ENCODE measurements around the gene KRTAP9-9. TPM values are rescaled to one million over a fixed set of nuclear protein-coding genes. Genes with fewer than 3 reads are reported as not detected.

The KRTAP9-9 gene
- total and polyA plus RNA-seq, 9 of the 15 experiments (the other 6 are each of a cell fraction or from before 2014, with no cell fraction given) = not detected

- Histone ChIP-seq H3K9ac (ENCODE audit: insufficient read depth in 1 of 2, low read depth in 2 of 2, low read length in 2 of 2) (no peak overlapping the region), H3K4me1 (replicated peaks in 1 of 2; ENCODE audit: control insufficient read depth in 2 of 2, insufficient read depth in 2 of 2, low read length in 2 of 2) (no peaks in the 10 kb centered on the region; a peak in 1 of 5 replicates), H3K9me3 (replicated peaks; ENCODE audit: control insufficient read depth, insufficient read depth, low read depth, low read length) (no peaks in the 10 kb centered on the region), H4K20me1 (replicated peaks; ENCODE audit: control insufficient read depth, insufficient read depth, low read length) (no peaks in the 10 kb centered on the region), H3K27ac (ENCODE audit: extremely low read depth, low read depth, low read length) (no peak overlapping the region), H2AFZ (ENCODE audit: low read depth, low read length) (no peak overlapping the region), H3K79me2 (ENCODE audit: control insufficient read depth, insufficient read depth, low read length) (no peaks in the 10 kb centered on the region), H3K27me3 (ENCODE audit: control insufficient read depth in 2 of 2, insufficient read depth in 2 of 2, low read length in 2 of 2) (peaks cover 3 to 34% of the 10 kb centered on the region in 2 experiments; a peak in 4 of 5 replicates), H3K36me3 (ENCODE audit: control insufficient read depth, insufficient read depth, low read length) (no peaks in the 10 kb centered on the region), H3K4me3 (no peak overlapping the region), H3K9me1 (ENCODE audit: control insufficient read depth, insufficient read depth, low read length) (no peaks in the 10 kb centered on the region), H3K4me2 (ENCODE audit: insufficient read depth, low read length) (no peak overlapping the region)
- no peak for TF ChIP-seq SMARCB1 (IDR thresholded peaks at IDR 0.05; ENCODE audit: insufficient read length, low read depth)
- no peak for TF ChIP-seq ZNF140 (CRISPR knock-in tag; IDR thresholded peaks at IDR 0.05)
- TF ChIP-seq SETDB1 (IDR thresholded peaks at IDR 0.05; ENCODE audit: low read length) = no peak
- TF ChIP-seq TRIM24 (IDR thresholded peaks at IDR 0.05) = no peak
- TF ChIP-seq NONO (IDR thresholded peaks at IDR 0.05; ENCODE audit: low read depth in 2 of 2, low read length in 1 of 2) = no peak
- no peak for TF ChIP-seq ZNF589 (CRISPR knock-in tag; IDR thresholded peaks at IDR 0.05; ENCODE audit: low read depth)
- TF ChIP-seq EWSR1 (IDR thresholded peaks at IDR 0.05; ENCODE audit: borderline replicate concordance, low read depth, partially characterized antibody) = no peak
- TF ChIP-seq BCOR (IDR thresholded peaks at IDR 0.05) = no peak
- no peak for TF ChIP-seq KHSRP (IDR thresholded peaks at IDR 0.05)
- POLR2A ChIA-PET = interaction anchor here (0.7 kb wide), 1 partner anchor 231 kb away, joined by 4 read pairs; no protein-coding TSS in a partner anchor
- ATAC-seq (no peak), DNase-seq (ENCODE audit: extremely low read depth in 1 of 4, low spot score in 3 of 4) (no peak), FAIRE-seq (no peak)
- no TSS peak for BruUV-seq (replicated peaks)
- intact Hi-C loops (cut with micrococcal nuclease) (no loop called here), in situ Hi-C loops (cut with MboI) (no loop called here)
- 0% methylated on average over 4 of the region's 4 CpGs for WGBS (ENCODE audit: insufficient coverage, low coverage, missing lambda C conversion rate)
- CTCF ChIA-PET (ENCODE audit: low intra/inter-chr PET ratio) = no interaction called here
Observed at GRCh38 chr17:41302981-41303380, 47.8 kb downstream of the KRTAP9-9 start.
